Activated CD8-positive, alpha-beta T cell treated with anti-CD3 and anti-CD28 coated beads for 36 hours (primary cell): ENCODE data around the gene NEK5. TPM values are rescaled to one million over a fixed set of nuclear protein-coding genes. Genes with fewer than 3 reads are reported as not detected.
A peak's percentile ranks its signal among the peaks of the same experiment; 100 is the strongest.

ENCODE experiments used
- ATAC-seq: fragments of 200-7000 bp; cut with Tn5 transposase; one replicate; pipeline ENCODE4 v1.10.0; 2021; ENCODE audit warnings: mild to moderate bottlenecking, moderate library complexity
- CTCF ChIA-PET: fragments of 350-600 bp; sonication (Branson Sonifier 250); formaldehyde crosslinking; loops from one replicate; lab custom pipeline; 2021; ENCODE audit warnings: antibody characterized with exemption; lab: Charles Lee
- POLR2A ChIA-PET: fragments of 350-600 bp; sonication (Branson Sonifier 250); formaldehyde crosslinking; loops from one replicate; lab custom pipeline; 2021; ENCODE audit warnings: antibody characterized with exemption; lab: Charles Lee
- DNase-seq: peaks from one replicate; pipeline ENCODE4 v3.0.0-alpha.2; 2020
- H3K27ac Mint-ChIP-seq: one replicate; pipeline ENCODE4 v1.8.0; 2021; ENCODE audit warnings: mild to moderate bottlenecking, mixed read lengths
- H3K27me3 Mint-ChIP-seq: one replicate; pipeline ENCODE4 v1.8.0; 2021; ENCODE audit warnings: mixed read lengths
- H3K36me3 Mint-ChIP-seq: one replicate; pipeline ENCODE4 v1.8.0; 2021; ENCODE audit warnings: low read depth, mixed read lengths
- H3K4me1 Mint-ChIP-seq: one replicate; pipeline ENCODE4 v1.8.0; 2021; ENCODE audit warnings: low read depth, mixed read lengths
- H3K4me3 Mint-ChIP-seq: one replicate; pipeline ENCODE4 v1.8.0; 2021; ENCODE audit warnings: mild to moderate bottlenecking, moderate library complexity, mixed read lengths
- H3K9me3 Mint-ChIP-seq: one replicate; pipeline ENCODE4 v1.8.0; 2021; ENCODE audit warnings: mixed read lengths
- CTCF ChIP-seq: fragments of 200-600 bp; IDR thresholded peaks from one replicate; pipeline ENCODE4 v1.8.0; 2022; ENCODE audit warnings: antibody characterized with exemption, mild to moderate bottlenecking
- intact Hi-C: fragments of 100-400 bp; cut with micrococcal nuclease; formaldehyde crosslinking; loops from one replicate; pipeline ENCODE4 v1.10.0; 2022
- total RNA-seq, 2 experiments: library from RNA; stranded (reverse); gene quantifications; one replicate each; pipeline ENCODE4 v1.2.3, GENCODE V29; 2021

Gene NEK5
- total RNA-seq, 2 experiments from 2014 or later, result 0.11 to 0.16 TPM

DNA sequence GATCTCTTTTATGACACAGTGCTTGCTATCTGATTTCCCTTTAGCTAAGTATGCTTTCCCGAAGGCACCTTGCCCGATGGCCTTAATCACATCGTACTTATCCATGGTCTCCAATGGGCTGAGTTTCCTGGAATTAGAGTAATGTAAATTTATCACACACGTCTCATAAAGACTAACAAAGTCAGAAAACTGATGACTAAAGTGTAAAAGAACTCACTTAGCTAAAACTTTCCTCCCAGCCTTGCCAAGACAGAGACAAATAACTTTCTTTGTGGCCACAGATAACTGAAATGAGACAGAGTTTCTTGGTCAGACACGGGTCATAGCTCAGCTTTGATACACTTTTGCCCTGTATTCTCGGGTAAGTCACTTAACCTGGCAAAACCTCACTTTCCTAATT lies 1.5 kb downstream of the NEK5 start:
- CTCF ChIA-PET, result interaction anchor here (0.7 to 5.6 kb wide), 37 partner anchors 8 to 504 kb away, joined by 3 to 62 read pairs (median 4); partner anchors contain the start of genes ALG11 and ATP7B
- Mint-ChIP-seq H3K4me3 (no peak overlapping the region), H3K36me3 (no peaks in the 10 kb centered on the region), H3K27ac (no peak overlapping the region), H3K9me3 (no peaks in the 10 kb centered on the region), H3K27me3 (peaks cover 17% of the 10 kb centered on the region), H3K4me1 (peaks cover 15% of the 10 kb centered on the region)
- no peak for TF ChIP-seq CTCF
- peak; percentile 21 for ATAC-seq
- intact Hi-C loops, result loop anchor here (5.0 kb wide), 3 partner anchors 125 to 310 kb away; no protein-coding TSS in a partner anchor
- DNase-seq, result no peak
- POLR2A ChIA-PET, result interaction anchor here (1.9 kb wide), 1 partner anchor 128 kb away, joined by 5 read pairs; no protein-coding TSS in a partner anchor

GRCh38 chr13:52125547-52125946 lies 3.3 kb downstream of the NEK5 start:
- TF ChIP-seq CTCF, result no peak
- CTCF ChIA-PET, result interaction anchor here (0.6 to 5.6 kb wide), 7 partner anchors 8 to 310 kb away, joined by 3 to 62 read pairs (median 3); no protein-coding TSS in a partner anchor
- no peak for ATAC-seq
- POLR2A ChIA-PET, result no interaction called here
- intact Hi-C loops, result loop anchor here (5.0 kb wide), 3 partner anchors 123 to 308 kb away; no protein-coding TSS in a partner anchor
- no peak for DNase-seq
- Mint-ChIP-seq H3K36me3 (no peaks in the 10 kb centered on the region), H3K9me3 (no peaks in the 10 kb centered on the region), H3K4me3 (no peak overlapping the region), H3K4me1 (peaks cover 15% of the 10 kb centered on the region), H3K27ac (no peak overlapping the region), H3K27me3 (peaks cover 9% of the 10 kb centered on the region)

DNA sequence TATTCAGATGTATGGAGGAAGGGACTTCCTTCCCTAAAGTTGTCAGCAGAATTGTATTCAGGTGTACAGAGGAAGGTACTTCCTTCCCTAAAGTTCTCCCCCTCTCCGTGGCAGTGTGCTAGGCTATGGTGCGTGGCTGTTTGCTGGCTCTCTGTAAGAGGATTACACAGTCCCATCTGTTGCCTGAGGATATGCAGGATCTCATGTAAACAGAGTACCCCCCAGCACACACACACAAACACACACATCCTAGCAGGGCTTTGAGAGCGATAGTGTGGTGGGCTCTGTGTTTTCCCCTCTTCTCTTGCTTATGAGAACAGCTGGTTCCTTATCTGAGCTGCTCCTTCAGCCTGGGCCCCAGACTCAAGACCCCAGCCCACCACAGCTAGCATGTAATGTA lies 10.3 kb downstream of the NEK5 start:
- no peak for DNase-seq
- no peak for TF ChIP-seq CTCF
- no peak overlapping the region for H3K27ac Mint-ChIP-seq
- H3K27me3 Mint-ChIP-seq, result peaks cover 6% of the 10 kb centered on the region
- ChIA-PET CTCF (interaction anchor here (0.7 kb wide), 1 partner anchor 86 kb away, joined by 3 read pairs; no protein-coding TSS in a partner anchor), POLR2A (no interaction called here)
- H3K4me3 Mint-ChIP-seq, result no peak overlapping the region
- H3K4me1 Mint-ChIP-seq, result no peaks in the 10 kb centered on the region
- no peak for ATAC-seq
- H3K36me3 Mint-ChIP-seq, result no peaks in the 10 kb centered on the region
- intact Hi-C loops, result no loop called here
- no peaks in the 10 kb centered on the region for H3K9me3 Mint-ChIP-seq

DNA sequence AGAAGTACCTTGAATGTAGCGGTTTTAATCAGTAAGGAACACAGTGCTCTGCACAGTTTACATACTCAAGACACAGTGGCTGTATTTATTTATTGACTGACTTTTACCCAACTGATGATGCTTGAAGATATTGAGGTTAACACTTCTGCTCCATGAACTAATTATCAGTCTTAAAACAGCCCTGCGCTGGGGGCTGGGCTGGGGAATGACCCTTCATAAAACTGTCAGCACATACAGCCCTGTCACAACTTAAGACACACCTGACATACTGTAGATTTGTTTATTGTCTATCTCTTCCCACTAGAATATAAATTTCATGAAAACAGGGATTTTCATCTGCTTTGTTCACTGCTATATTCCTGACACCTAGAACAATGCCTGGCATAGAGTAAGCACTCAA lies 10.8 kb downstream of the NEK5 start:
- Mint-ChIP-seq H3K36me3 (no peaks in the 10 kb centered on the region), H3K27ac (no peak overlapping the region), H3K4me3 (no peak overlapping the region), H3K9me3 (no peaks in the 10 kb centered on the region), H3K27me3 (peaks cover 7% of the 10 kb centered on the region), H3K4me1 (no peaks in the 10 kb centered on the region)
- no peak for ATAC-seq
- TF ChIP-seq CTCF, result no peak
- POLR2A ChIA-PET, result no interaction called here
- CTCF ChIA-PET, result interaction anchor here (1.4 to 1.6 kb wide), 2 partner anchors 8 to 11 kb away, joined by 3 to 7 read pairs; partner anchors contain the start of gene NEK5
- intact Hi-C loops, result no loop called here
- no peak for DNase-seq

DNA sequence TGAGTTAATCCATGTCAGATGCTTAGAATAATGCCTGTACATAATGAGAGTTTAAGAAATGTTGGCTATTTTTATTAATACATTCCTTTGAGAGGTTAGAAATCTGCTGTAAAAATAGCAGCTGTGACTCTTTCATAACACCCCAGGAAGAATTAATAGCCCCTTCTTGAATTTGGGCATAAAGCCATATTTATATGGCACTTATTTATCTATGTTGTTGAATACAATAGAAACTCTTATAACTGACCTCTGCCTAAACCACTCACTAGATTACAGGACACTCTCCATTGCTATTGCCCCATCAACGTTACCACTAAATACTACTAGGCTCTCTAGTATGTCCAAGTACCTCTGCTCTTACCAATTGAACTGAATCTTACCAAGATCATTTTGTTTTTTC lies 16.3 kb downstream of the NEK5 start:
- Mint-ChIP-seq H3K4me3 (no peak overlapping the region), H3K27me3 (peaks cover 8% of the 10 kb centered on the region), H3K4me1 (no peaks in the 10 kb centered on the region), H3K27ac (no peak overlapping the region), H3K36me3 (no peaks in the 10 kb centered on the region), H3K9me3 (no peaks in the 10 kb centered on the region)
- no peak for ATAC-seq
- intact Hi-C loops, result no loop called here
- POLR2A ChIA-PET, result interaction anchor here (0.8 kb wide), 1 partner anchor 82 kb away, joined by 3 read pairs; no protein-coding TSS in a partner anchor
- TF ChIP-seq CTCF, result no peak
- DNase-seq, result no peak
- CTCF ChIA-PET, result interaction anchor here (2.0 to 2.1 kb wide), 2 partner anchors 13 to 15 kb away, joined by 4 to 6 read pairs; no protein-coding TSS in a partner anchor
